HCT116 (cell line): Measurements from ENCODE around the gene USPL1. TPM values are rescaled to one million over a fixed set of nuclear protein-coding genes. Genes with fewer than 3 reads are reported as not detected.

Experiments
- ATAC-seq: fragments of 200-7000 bp; cut with Tn5 transposase; 2 replicates; pipeline ENCODE4 v1.9.1; 2020; ENCODE audit warnings: mild to moderate bottlenecking, moderate library complexity
- BruUV-seq: library from RNA; stranded (reverse); fragments of 400-500 nt; replicated peaks from 2 replicates; lab custom pipeline; 2021; lab: Mats Ljungman, UMichigan
- CTCF ChIA-PET: fragments of 300-600 bp; sonication (Branson Sonifier 250); formaldehyde crosslinking; loops from one replicate; lab custom pipeline; 2021; ENCODE audit warnings: antibody characterized with exemption; lab: Charles Lee
- POLR2A ChIA-PET: fragments of 300-600, 350-600 bp; sonication (Branson Sonifier 250); formaldehyde crosslinking; loops from one replicate; lab custom pipeline; 2021; ENCODE audit warnings: antibody characterized with exemption; lab: Charles Lee
- RAD21 ChIA-PET, 2 experiments: fragments of 300-600 bp; sonication (Branson Sonifier 250); formaldehyde crosslinking; loops; one replicate each; lab custom pipeline; 2023; ENCODE audit warnings: low total read pairs in 2 of 2; ENCODE audit not compliant: uncharacterized antibody in 2 of 2, unreplicated experiment in 2 of 2, low non-redundant PET in 1 of 2; lab: Charles Lee
- DNase-seq: peaks from one replicate; pipeline ENCODE4 v3.0.0-alpha.2; 2010; ENCODE audit warnings: low read depth, low spot score
- H2AFZ ChIP-seq: fragments of 200-600 bp; shearing (Covaris generic), sonication (generic); 2 replicates; pipeline ENCODE4 v1.6.1; 2017; ENCODE audit warnings: low read depth, mixed run types, mixed read lengths, antibody characterized with exemption, low read length; ENCODE audit not compliant: poor library complexity, severe bottlenecking
- H3K27ac ChIP-seq: 2 replicates; pipeline ENCODE4 v1.5.1; 2012; ENCODE audit warnings: low read depth, low read length
- H3K27me3 ChIP-seq: fragments of 200-600 bp; sonication (generic); 2 replicates; pipeline ENCODE4 v1.6.1; 2016; ENCODE audit warnings: mixed run types, low read length, mixed read lengths; ENCODE audit not compliant: insufficient read depth
- H3K36me3 ChIP-seq, 2 experiments: fragments of 200-500 bp in 1 of 2; fragments of 200-600 bp in 1 of 2; sonication (Bioruptor generic) in 1 of 2; sonication (generic) in 1 of 2; 2 replicates each; pipeline versions ENCODE4 v1.5.1 to v1.6.1; 2014 to 2016; ENCODE audit warnings: low read length in 2 of 2, inconsistent platforms in 1 of 2, mixed read lengths in 1 of 2, mixed run types in 1 of 2; ENCODE audit not compliant: insufficient read depth in 2 of 2, control insufficient read depth in 1 of 2
- H3K4me1 ChIP-seq, 2 experiments: fragments of 200-600 bp in 1 of 2; sonication (generic) in 1 of 2; 2 replicates each; pipeline versions ENCODE4 v1.5.1 to v1.6.1; 2012 to 2017; ENCODE audit warnings: low read length in 2 of 2, inconsistent platforms in 1 of 2, mild to moderate bottlenecking in 1 of 2, mixed read lengths in 1 of 2, mixed run types in 1 of 2, moderate library complexity in 1 of 2; ENCODE audit not compliant: insufficient read depth in 2 of 2, control insufficient read depth in 1 of 2
- H3K4me2 ChIP-seq: fragments of 200-600 bp; sonication (generic); 2 replicates; pipeline ENCODE4 v1.6.1; 2017; ENCODE audit warnings: mixed run types, low read length, mixed read lengths
- H3K4me3 ChIP-seq, 2 experiments: fragments of 200-600 bp in 1 of 2; sonication (generic) in 1 of 2; replicated peaks in 1 of 2; 2 replicates each; pipeline ENCODE4 v1.5.1; 2011 to 2016; ENCODE audit warnings: low read length in 2 of 2, control low read depth in 1 of 2, low read depth in 1 of 2, mild to moderate bottlenecking in 1 of 2, mixed read lengths in 1 of 2, mixed run types in 1 of 2
- H3K79me2 ChIP-seq: fragments of 200-600 bp; sonication (generic); 2 replicates; pipeline ENCODE4 v1.6.1; 2017; ENCODE audit warnings: mild to moderate bottlenecking, mixed run types, low read length, moderate library complexity, mixed read lengths; ENCODE audit not compliant: insufficient read depth
- H3K9ac ChIP-seq: fragments of 200-600 bp; sonication (generic); 2 replicates; pipeline ENCODE4 v1.6.1; 2016; ENCODE audit warnings: low read length, mixed read lengths
- H3K9me2 ChIP-seq: fragments of 200-600 bp; sonication (generic), shearing (Covaris generic); 2 replicates; pipeline ENCODE4 v1.6.1; 2017; ENCODE audit warnings: mixed run types, mild to moderate bottlenecking, moderate library complexity; ENCODE audit not compliant: insufficient read depth
- H3K9me3 ChIP-seq, 2 experiments: fragments of 200-500 bp in 1 of 2; fragments of 200-600 bp in 1 of 2; sonication (Bioruptor generic) in 1 of 2; sonication (generic) in 1 of 2; 2 replicates each; pipeline ENCODE4 v1.6.1; 2014 to 2017; ENCODE audit warnings: low read length in 2 of 2, mixed read lengths in 2 of 2, inconsistent platforms in 1 of 2, low read depth in 1 of 2, mild to moderate bottlenecking in 1 of 2, mixed run types in 1 of 2, moderate library complexity in 1 of 2; ENCODE audit not compliant: control insufficient read depth in 1 of 2, insufficient read depth in 1 of 2
- H4K20me1 ChIP-seq: fragments of 200-600 bp; sonication (generic), shearing (Covaris generic); 2 replicates; pipeline ENCODE4 v1.6.1; 2017; ENCODE audit warnings: mixed run types, mild to moderate bottlenecking, moderate library complexity; ENCODE audit not compliant: insufficient read depth
- CBX3 ChIP-seq: IDR thresholded peaks from 2 replicates; pipeline ENCODE4 v1.6.1; 2012; ENCODE audit warnings: low read depth
- CEBPB ChIP-seq: IDR thresholded peaks from 2 replicates; pipeline ENCODE4 v1.6.1; 2012; ENCODE audit warnings: low read depth
- ELF1 ChIP-seq: IDR thresholded peaks from 2 replicates; pipeline ENCODE4 v1.6.1; 2012; ENCODE audit warnings: low read depth, borderline replicate concordance
- EZH2 ChIP-seq: fragments of 200-600 bp; sonication (generic); IDR thresholded peaks from 2 replicates; pipeline ENCODE4 v1.6.1; 2017; ENCODE audit warnings: antibody characterized with exemption, mixed run types
- EZH2phosphoT487 ChIP-seq: fragments of 200-600 bp; IDR thresholded peaks from 2 replicates; pipeline ENCODE4 v1.6.1; 2018; ENCODE audit warnings: antibody characterized with exemption, borderline replicate concordance
- FOSL1 ChIP-seq: IDR thresholded peaks from 2 replicates; pipeline ENCODE4 v1.6.1; 2012; ENCODE audit warnings: low read depth
- JUND ChIP-seq: IDR thresholded peaks from 2 replicates; pipeline ENCODE4 v1.6.1; 2012
- POLR2AphosphoS5 ChIP-seq: IDR thresholded peaks from 2 replicates; pipeline ENCODE4 v1.6.1; 2011; ENCODE audit warnings: mild to moderate bottlenecking, low read depth, low read length, moderate library complexity
- RAD21 ChIP-seq: IDR thresholded peaks from 2 replicates; pipeline ENCODE4 v1.6.1; 2012; ENCODE audit warnings: low read depth, mild to moderate bottlenecking
- SRF ChIP-seq: IDR thresholded peaks from 2 replicates; pipeline ENCODE4 v1.6.1; 2012; ENCODE audit warnings: low read depth
- TCF7L2 ChIP-seq: IDR thresholded peaks from 2 replicates; pipeline ENCODE4 v1.7.0; 2011; ENCODE audit warnings: borderline replicate concordance, inconsistent platforms; ENCODE audit not compliant: insufficient read depth, insufficient read length; ENCODE audit errors: extremely low read depth
- YY1 ChIP-seq: IDR thresholded peaks from 2 replicates; pipeline ENCODE4 v1.6.1; 2011; ENCODE audit warnings: low read length, low read depth, moderate library complexity, mild to moderate bottlenecking; ENCODE audit not compliant: insufficient replicate concordance; ENCODE audit errors: extremely low read depth
- ZFX ChIP-seq: fragments of 450-650 bp; IDR thresholded peaks from 2 replicates; pipeline ENCODE4 v1.6.1; 2017
- intact Hi-C: fragments of 100-400 bp; cut with micrococcal nuclease; formaldehyde crosslinking; loops from 2 replicates; pipeline ENCODE4 v1.10.0; 2022
- total RNA-seq: library from RNA; stranded (reverse); gene quantifications from one replicate; pipeline ENCODE4 v1.2.1, GENCODE V29; 2021; ENCODE audit not compliant: unreplicated experiment
- TF ChIP-seq, protein P1 (sequence below): IDR thresholded peaks from 2 replicates; pipeline ENCODE4 v1.6.1; 2012; ENCODE audit warnings: low read depth
- TF ChIP-seq, protein P2 (sequence below): IDR thresholded peaks from 2 replicates; pipeline ENCODE4 v1.6.1; 2012
- TF ChIP-seq, protein P3 (sequence below): IDR thresholded peaks from 2 replicates; pipeline ENCODE4 v1.6.1; 2012
- TF ChIP-seq, protein P4 (sequence below), 3 experiments: fragments of 200-600 bp in 1 of 3; sonication (generic) in 1 of 3; IDR thresholded peaks in 2 of 3; conservative IDR thresholded peaks in 1 of 3; 2 replicates each; pipeline ENCODE4 v1.5.1; 2012 to 2017; ENCODE audit warnings: low read depth in 2 of 3, low read length in 2 of 3, antibody characterized with exemption in 1 of 3, borderline replicate concordance in 1 of 3, control low read depth in 1 of 3, mild to moderate bottlenecking in 1 of 3, mixed read lengths in 1 of 3, mixed run types in 1 of 3, moderate library complexity in 1 of 3; ENCODE audit not compliant: insufficient read depth in 1 of 3

Gene USPL1
- total RNA-seq, 1 experiment from 2014 or later, result 19.7 TPM

DNA sequence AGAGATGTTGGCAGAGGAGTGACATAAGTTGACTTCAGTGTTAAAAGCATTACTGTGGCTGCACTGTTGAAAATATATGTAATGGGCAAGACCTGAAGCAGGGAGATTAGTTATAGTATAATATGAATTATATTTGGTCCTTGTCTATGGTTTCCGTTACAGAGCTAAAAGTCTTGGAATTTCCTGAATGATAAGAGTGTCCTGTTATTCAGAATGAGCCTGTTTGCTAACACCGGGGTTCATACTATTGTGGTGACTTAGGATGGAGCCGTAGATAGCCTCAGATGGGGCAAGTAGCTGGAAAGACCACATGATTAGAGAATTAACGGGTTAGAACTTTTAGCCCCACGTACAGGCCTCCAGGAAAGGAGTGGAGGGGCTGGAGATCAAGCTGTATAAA is 5.7 kb downstream of the USPL1 start:
- DNase-seq (no peak), ATAC-seq (no peak)
- ChIA-PET RAD21 (no interaction called here), POLR2A (interaction anchor here (0.6 kb wide), 1 partner anchor 193 kb away, joined by 3 read pairs; no protein-coding TSS in a partner anchor), CTCF (no interaction called here)
- no TSS peak for BruUV-seq
- H3K4me1 ChIP-seq, result peaks cover 5 to 15% of the 10 kb centered on the region in 2 experiments; a peak in 3 of 4 replicates
- no peak overlapping the region for H3K4me3 ChIP-seq
- intact Hi-C loops, result no loop called here
- no peak for TF ChIP-seq EZH2
- TF ChIP-seq EZH2phosphoT487, result no peak
- TF ChIP-seq, protein P1, sequence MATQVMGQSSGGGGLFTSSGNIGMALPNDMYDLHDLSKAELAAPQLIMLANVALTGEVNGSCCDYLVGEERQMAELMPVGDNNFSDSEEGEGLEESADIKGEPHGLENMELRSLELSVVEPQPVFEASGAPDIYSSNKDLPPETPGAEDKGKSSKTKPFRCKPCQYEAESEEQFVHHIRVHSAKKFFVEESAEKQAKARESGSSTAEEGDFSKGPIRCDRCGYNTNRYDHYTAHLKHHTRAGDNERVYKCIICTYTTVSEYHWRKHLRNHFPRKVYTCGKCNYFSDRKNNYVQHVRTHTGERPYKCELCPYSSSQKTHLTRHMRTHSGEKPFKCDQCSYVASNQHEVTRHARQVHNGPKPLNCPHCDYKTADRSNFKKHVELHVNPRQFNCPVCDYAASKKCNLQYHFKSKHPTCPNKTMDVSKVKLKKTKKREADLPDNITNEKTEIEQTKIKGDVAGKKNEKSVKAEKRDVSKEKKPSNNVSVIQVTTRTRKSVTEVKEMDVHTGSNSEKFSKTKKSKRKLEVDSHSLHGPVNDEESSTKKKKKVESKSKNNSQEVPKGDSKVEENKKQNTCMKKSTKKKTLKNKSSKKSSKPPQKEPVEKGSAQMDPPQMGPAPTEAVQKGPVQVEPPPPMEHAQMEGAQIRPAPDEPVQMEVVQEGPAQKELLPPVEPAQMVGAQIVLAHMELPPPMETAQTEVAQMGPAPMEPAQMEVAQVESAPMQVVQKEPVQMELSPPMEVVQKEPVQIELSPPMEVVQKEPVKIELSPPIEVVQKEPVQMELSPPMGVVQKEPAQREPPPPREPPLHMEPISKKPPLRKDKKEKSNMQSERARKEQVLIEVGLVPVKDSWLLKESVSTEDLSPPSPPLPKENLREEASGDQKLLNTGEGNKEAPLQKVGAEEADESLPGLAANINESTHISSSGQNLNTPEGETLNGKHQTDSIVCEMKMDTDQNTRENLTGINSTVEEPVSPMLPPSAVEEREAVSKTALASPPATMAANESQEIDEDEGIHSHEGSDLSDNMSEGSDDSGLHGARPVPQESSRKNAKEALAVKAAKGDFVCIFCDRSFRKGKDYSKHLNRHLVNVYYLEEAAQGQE, result no peak
- no peak for TF ChIP-seq POLR2AphosphoS5
- TF ChIP-seq SRF, result no peak
- no peak for TF ChIP-seq FOSL1
- TF ChIP-seq, protein P2, sequence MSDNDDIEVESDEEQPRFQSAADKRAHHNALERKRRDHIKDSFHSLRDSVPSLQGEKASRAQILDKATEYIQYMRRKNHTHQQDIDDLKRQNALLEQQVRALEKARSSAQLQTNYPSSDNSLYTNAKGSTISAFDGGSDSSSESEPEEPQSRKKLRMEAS, result no peak
- TF ChIP-seq JUND, result no peak
- TF ChIP-seq RAD21, result no peak
- TF ChIP-seq TCF7L2, result no peak
- TF ChIP-seq ZFX, result no peak
- TF ChIP-seq, protein P3, sequence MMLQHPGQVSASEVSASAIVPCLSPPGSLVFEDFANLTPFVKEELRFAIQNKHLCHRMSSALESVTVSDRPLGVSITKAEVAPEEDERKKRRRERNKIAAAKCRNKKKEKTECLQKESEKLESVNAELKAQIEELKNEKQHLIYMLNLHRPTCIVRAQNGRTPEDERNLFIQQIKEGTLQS, result no peak
- no peak for TF ChIP-seq CBX3
- TF ChIP-seq, protein P4, sequence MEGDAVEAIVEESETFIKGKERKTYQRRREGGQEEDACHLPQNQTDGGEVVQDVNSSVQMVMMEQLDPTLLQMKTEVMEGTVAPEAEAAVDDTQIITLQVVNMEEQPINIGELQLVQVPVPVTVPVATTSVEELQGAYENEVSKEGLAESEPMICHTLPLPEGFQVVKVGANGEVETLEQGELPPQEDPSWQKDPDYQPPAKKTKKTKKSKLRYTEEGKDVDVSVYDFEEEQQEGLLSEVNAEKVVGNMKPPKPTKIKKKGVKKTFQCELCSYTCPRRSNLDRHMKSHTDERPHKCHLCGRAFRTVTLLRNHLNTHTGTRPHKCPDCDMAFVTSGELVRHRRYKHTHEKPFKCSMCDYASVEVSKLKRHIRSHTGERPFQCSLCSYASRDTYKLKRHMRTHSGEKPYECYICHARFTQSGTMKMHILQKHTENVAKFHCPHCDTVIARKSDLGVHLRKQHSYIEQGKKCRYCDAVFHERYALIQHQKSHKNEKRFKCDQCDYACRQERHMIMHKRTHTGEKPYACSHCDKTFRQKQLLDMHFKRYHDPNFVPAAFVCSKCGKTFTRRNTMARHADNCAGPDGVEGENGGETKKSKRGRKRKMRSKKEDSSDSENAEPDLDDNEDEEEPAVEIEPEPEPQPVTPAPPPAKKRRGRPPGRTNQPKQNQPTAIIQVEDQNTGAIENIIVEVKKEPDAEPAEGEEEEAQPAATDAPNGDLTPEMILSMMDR (IDR thresholded peaks at IDR 0.05 in 2 of 3, conservative IDR thresholded peaks at IDR 0.05 in 1 of 3; ENCODE audit: borderline replicate concordance in 1 of 3, insufficient read depth in 1 of 3, low read depth in 2 of 3, low read length in 2 of 3), result no peak
- TF ChIP-seq ELF1, result no peak
- no peak for TF ChIP-seq YY1
- no peak for TF ChIP-seq CEBPB
- H2AFZ ChIP-seq, result no peak overlapping the region
- peaks cover 16% of the 10 kb centered on the region for H4K20me1 ChIP-seq
- H3K9me2 ChIP-seq, result no peaks in the 10 kb centered on the region
- no peak overlapping the region for H3K9ac ChIP-seq
- no peak overlapping the region for H3K4me2 ChIP-seq
- H3K27me3 ChIP-seq, result no peaks in the 10 kb centered on the region
- no peak overlapping the region for H3K27ac ChIP-seq
- H3K36me3 ChIP-seq, result peaks cover 24 to 26% of the 10 kb centered on the region in 2 experiments
- H3K9me3 ChIP-seq, result no peaks in the 10 kb centered on the region
- H3K79me2 ChIP-seq, result peaks cover 100% of the 10 kb centered on the region
